Trophoblast cell (in vitro differentiated cells and primary cell): Measurements from ENCODE around the gene KIAA1549.

Experiments used
- DNase-seq, 2 donors: peaks; one replicate each; pipeline ENCODE4 v3.0.0-alpha.2; 2016
- H2AFZ ChIP-seq: 2 replicates; pipeline ENCODE4 v1.6.1; 2013; ENCODE audit warnings: low read length, moderate library complexity, mild to moderate bottlenecking; ENCODE audit not compliant: insufficient read depth, poor library complexity
- H2AK5ac ChIP-seq: 2 replicates; pipeline ENCODE4 v1.6.1; 2013; ENCODE audit warnings: mild to moderate bottlenecking, low read length
- H2BK120ac ChIP-seq: 2 replicates; pipeline ENCODE4 v1.6.1; 2013; ENCODE audit warnings: low read length, mild to moderate bottlenecking, moderate library complexity; ENCODE audit not compliant: insufficient read depth, poor library complexity
- H2BK12ac ChIP-seq: 2 replicates; pipeline ENCODE4 v1.6.1; 2013; ENCODE audit warnings: mild to moderate bottlenecking, low read length, moderate library complexity
- H2BK5ac ChIP-seq: 2 replicates; pipeline ENCODE4 v1.6.1; 2013; ENCODE audit warnings: low read length, low read depth, moderate library complexity, mild to moderate bottlenecking; ENCODE audit not compliant: poor library complexity
- H3K14ac ChIP-seq: 2 replicates; pipeline ENCODE4 v1.6.1; 2013; ENCODE audit warnings: mild to moderate bottlenecking, low read length
- H3K18ac ChIP-seq: 2 replicates; pipeline ENCODE4 v1.6.1; 2013; ENCODE audit warnings: mild to moderate bottlenecking, low read length
- H3K23ac ChIP-seq: 2 replicates; pipeline ENCODE4 v1.6.1; 2013; ENCODE audit warnings: low read length
- H3K27ac ChIP-seq: 2 replicates; pipeline ENCODE4 v1.5.1; 2013; ENCODE audit warnings: low read depth, mild to moderate bottlenecking, inconsistent platforms, low read length, moderate library complexity
- H3K27me3 ChIP-seq: 2 replicates; pipeline ENCODE4 v1.6.1; 2013; ENCODE audit warnings: inconsistent platforms, mild to moderate bottlenecking, low read length, moderate library complexity; ENCODE audit not compliant: insufficient read depth
- H3K36me3 ChIP-seq, 2 experiments: 1 replicate in 1 of 2; 2 replicates in 1 of 2; pipeline ENCODE4 v1.6.1; 2013; ENCODE audit warnings: low read length in 2 of 2, mild to moderate bottlenecking in 2 of 2, moderate library complexity in 1 of 2; ENCODE audit not compliant: insufficient read depth in 2 of 2, control insufficient read depth in 1 of 2
- H3K4ac ChIP-seq: 2 replicates; pipeline ENCODE4 v1.6.1; 2013; ENCODE audit warnings: low read depth, mild to moderate bottlenecking, low read length, moderate library complexity
- H3K4me1 ChIP-seq, 2 experiments: 1 replicate in 1 of 2; 2 replicates in 1 of 2; pipeline ENCODE4 v1.6.1; 2013; ENCODE audit warnings: low read length in 2 of 2, mild to moderate bottlenecking in 2 of 2, moderate library complexity in 1 of 2; ENCODE audit not compliant: insufficient read depth in 2 of 2, control insufficient read depth in 1 of 2
- H3K4me2 ChIP-seq: 2 replicates; pipeline ENCODE4 v1.6.1; 2013; ENCODE audit warnings: inconsistent platforms, mild to moderate bottlenecking, low read length, moderate library complexity
- H3K4me3 ChIP-seq: 2 replicates; pipeline ENCODE4 v1.5.1; 2013; ENCODE audit warnings: mild to moderate bottlenecking, low read depth, low read length, inconsistent platforms
- H3K79me1 ChIP-seq: one replicate; pipeline ENCODE4 v1.6.1; 2013; ENCODE audit warnings: low read length
- H3K79me2 ChIP-seq: 2 replicates; pipeline ENCODE4 v1.6.1; 2013; ENCODE audit warnings: low read length, mild to moderate bottlenecking; ENCODE audit not compliant: control insufficient read depth, insufficient read depth, poor library complexity
- H3K9ac ChIP-seq: 2 replicates; pipeline ENCODE4 v1.6.1; 2013; ENCODE audit warnings: mild to moderate bottlenecking, low read length
- H3K9me3 ChIP-seq: 2 replicates; pipeline ENCODE4 v1.6.1; 2013; ENCODE audit warnings: low read depth, mild to moderate bottlenecking, control low read depth, inconsistent platforms, low read length; ENCODE audit not compliant: insufficient read depth
- H4K12ac ChIP-seq: 2 replicates; pipeline ENCODE4 v1.6.1; 2013; ENCODE audit warnings: low read depth, mild to moderate bottlenecking, low read length, moderate library complexity
- H4K8ac ChIP-seq: 2 replicates; pipeline ENCODE4 v1.6.1; 2013; ENCODE audit warnings: low read depth, mild to moderate bottlenecking, low read length, moderate library complexity
- H4K91ac ChIP-seq: one replicate; pipeline ENCODE4 v1.6.1; 2013; ENCODE audit warnings: low read depth, mild to moderate bottlenecking, low read length, moderate library complexity
- WGBS: extraction: QIAGEN DNeasy Blood & Tissue Kit; methylation state at CpG from one replicate; pipeline ENCODE4 v1.1.7; 2013; ENCODE audit warnings: missing lambda C conversion rate; ENCODE audit not compliant: insufficient read length, insufficient coverage; ENCODE audit errors: extremely low coverage; 5-methylcytosine and 5-hydroxymethylcytosine counted together

KIAA1549 gene

DNA sequence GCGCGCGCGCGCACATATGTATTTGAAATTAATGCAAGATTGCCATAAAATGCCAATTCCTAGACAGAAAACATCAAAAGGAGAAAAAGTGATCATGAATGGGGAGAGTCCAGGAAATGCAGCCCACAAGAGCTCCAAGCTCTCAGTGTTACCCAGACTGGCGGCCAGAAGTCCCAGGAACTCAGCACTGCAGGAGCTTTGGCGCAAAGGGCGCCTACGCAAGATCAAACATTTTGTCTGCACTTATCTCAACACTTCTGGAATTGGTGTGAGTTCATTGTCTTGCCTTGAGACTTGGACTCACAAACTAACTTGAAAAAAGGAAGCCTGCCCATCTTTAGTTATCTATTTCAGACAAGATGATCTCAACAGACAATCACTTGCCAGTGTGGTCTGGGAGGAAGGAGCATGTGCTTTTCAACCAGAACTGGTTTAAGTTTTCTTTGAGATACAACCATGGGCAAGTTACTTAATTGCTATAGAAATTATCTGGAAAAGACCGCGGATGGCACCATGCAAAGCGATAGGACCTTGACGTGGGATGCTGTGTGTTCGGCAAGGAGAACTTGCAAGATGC lies 77.2 kb downstream of the KIAA1549 start:
- Histone ChIP-seq H3K4me3 (no peak overlapping the region), H3K18ac (no peak overlapping the region), H3K9ac (no peak overlapping the region), H3K4me1 (no peaks in the 10 kb centered on the region), H3K36me3 (peaks cover 18 to 32% of the 10 kb centered on the region in 2 experiments), H4K91ac (no peak overlapping the region), H2BK12ac (no peak overlapping the region), H3K4me2 (no peak overlapping the region), H3K79me1 (no peaks in the 10 kb centered on the region), H3K9me3 (no peaks in the 10 kb centered on the region), H3K27me3 (no peaks in the 10 kb centered on the region), H3K14ac (no peak overlapping the region), H3K79me2 (no peaks in the 10 kb centered on the region), H4K8ac (no peak overlapping the region), H3K27ac (no peak overlapping the region), H3K4ac (no peak overlapping the region), H2BK5ac (no peak overlapping the region), H2AK5ac (no peak overlapping the region), H2AFZ (no peak overlapping the region), H3K23ac (no peak overlapping the region), H4K12ac (no peak overlapping the region), H2BK120ac (no peak overlapping the region)
- no peak for DNase-seq
- no CpG with 5 or more reads among the region's 14 CpGs for WGBS

DNA sequence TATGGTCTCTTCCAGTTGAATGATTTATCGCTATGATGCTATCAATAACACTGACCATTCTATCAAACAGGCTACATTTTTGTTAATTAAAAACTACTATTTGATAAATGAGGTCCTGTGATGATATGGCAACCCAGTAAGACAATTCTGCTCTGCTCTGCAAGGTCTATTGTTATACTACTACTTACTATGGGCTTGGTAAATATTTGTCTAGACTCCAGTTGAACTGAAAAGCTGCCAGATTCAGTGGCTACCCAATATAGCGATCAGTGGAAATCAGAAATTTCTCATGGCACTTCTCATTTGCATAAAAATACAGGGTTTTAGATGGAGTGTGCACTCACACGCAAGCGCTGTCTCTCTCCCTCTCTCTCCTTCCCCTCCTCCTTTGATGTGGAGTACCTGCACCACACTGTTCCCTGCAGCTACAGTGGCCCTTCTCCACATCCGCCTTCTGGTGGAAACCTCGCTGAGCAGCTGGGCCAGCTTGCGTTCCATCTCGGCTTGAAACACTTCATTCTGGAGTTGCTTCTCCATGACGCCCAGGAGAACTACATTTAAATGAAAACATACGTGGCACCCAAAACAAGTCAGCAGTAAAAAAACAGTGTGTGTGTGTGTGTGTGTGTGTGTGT lies 77.9 kb downstream of the KIAA1549 start:
- Histone ChIP-seq H4K12ac (no peak overlapping the region), H3K4me1 (no peaks in the 10 kb centered on the region), H3K14ac (no peak overlapping the region), H4K91ac (no peak overlapping the region), H3K23ac (no peak overlapping the region), H3K27ac (no peak overlapping the region), H2AFZ (no peak overlapping the region), H2BK5ac (no peak overlapping the region), H3K27me3 (no peaks in the 10 kb centered on the region), H3K4me2 (no peak overlapping the region), H3K9ac (no peak overlapping the region), H3K18ac (no peak overlapping the region), H3K79me2 (no peaks in the 10 kb centered on the region), H3K36me3 (peaks cover 18 to 32% of the 10 kb centered on the region in 2 experiments), H2BK120ac (no peak overlapping the region), H3K79me1 (no peaks in the 10 kb centered on the region), H2AK5ac (no peak overlapping the region), H4K8ac (no peak overlapping the region), H3K9me3 (no peaks in the 10 kb centered on the region), H3K4ac (no peak overlapping the region), H3K4me3 (no peak overlapping the region), H2BK12ac (no peak overlapping the region)
- WGBS, result no CpG with 5 or more reads among the region's 10 CpGs
- DNase-seq, result no peak

DNA sequence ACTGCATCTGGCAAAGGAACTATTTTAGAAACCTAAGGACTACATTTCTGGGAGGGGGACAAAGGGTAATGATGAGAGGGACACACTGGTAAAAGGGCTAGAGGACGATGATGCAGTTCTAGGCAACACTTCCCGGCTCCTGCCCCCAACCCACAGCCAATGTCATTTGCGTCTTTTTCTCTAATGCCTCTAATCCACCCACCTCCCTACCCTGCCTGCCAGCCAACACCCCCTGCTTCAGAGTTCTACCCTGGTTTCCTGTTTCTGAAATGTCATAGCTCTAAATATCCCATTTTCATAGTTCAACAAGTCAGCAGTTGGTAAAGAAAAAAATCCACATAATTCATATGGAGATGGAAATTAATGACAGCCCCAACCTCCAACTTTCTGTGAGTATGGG lies 79.0 kb downstream of the KIAA1549 start:
- no peak overlapping the region for H2BK12ac ChIP-seq
- H3K27me3 ChIP-seq, result no peaks in the 10 kb centered on the region
- no peaks in the 10 kb centered on the region for H3K9me3 ChIP-seq
- no peak overlapping the region for H3K9ac ChIP-seq
- H3K27ac ChIP-seq, result no peak overlapping the region
- no peak overlapping the region for H2BK120ac ChIP-seq
- H4K8ac ChIP-seq, result no peak overlapping the region
- H3K4me2 ChIP-seq, result no peak overlapping the region
- no peak overlapping the region for H2AK5ac ChIP-seq
- H3K18ac ChIP-seq, result no peak overlapping the region
- H4K91ac ChIP-seq, result no peak overlapping the region
- no peaks in the 10 kb centered on the region for H3K4me1 ChIP-seq
- H2BK5ac ChIP-seq, result no peak overlapping the region
- no peaks in the 10 kb centered on the region for H3K79me2 ChIP-seq
- no peak overlapping the region for H4K12ac ChIP-seq
- H2AFZ ChIP-seq, result no peak overlapping the region
- H3K14ac ChIP-seq, result no peak overlapping the region
- DNase-seq, result no peak
- peaks cover 20 to 28% of the 10 kb centered on the region in 2 experiments for H3K36me3 ChIP-seq
- no peak overlapping the region for H3K4me3 ChIP-seq
- no peak overlapping the region for H3K4ac ChIP-seq
- H3K79me1 ChIP-seq, result no peaks in the 10 kb centered on the region
- no CpG with 5 or more reads among the region's 3 CpGs for WGBS
- H3K23ac ChIP-seq, result no peak overlapping the region

DNA sequence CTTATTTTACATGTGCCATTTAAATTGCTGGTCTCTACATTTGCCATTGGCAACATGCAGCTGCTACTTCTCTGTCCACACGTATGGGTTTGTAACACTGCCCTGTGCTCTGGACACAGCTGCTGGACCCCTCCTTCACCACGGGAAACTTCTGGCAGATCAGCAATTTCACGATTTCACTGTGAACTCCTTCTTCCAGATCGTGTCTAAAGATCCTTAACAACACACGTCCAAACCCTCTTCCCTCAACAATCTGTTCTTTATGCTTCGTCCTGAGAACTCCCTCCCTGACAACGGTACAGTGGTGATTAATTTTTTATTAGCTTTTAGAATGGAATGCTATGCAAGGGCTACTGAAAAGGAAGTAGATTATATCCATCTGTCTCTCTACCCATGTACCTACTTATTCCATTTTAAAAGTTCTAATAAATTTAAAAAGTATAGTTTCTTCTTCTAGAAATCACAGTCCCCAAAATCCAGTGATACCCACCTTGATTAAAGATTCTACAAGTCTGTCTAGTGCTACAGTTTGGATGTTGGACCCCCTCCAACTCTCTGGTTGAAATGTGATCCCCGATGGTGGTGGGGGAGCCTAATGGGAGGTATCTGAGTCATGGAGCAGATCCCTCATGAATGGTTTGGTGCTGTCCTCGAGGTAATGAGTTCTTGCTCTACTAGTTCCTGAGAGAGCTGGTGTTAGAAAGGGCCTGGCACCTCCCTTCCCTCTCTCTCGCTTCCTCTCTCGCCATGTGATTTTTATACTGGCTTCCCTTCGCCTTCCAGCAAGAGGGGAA lies 81.0 kb downstream of the KIAA1549 start:
- 100% methylated on average over 3 of the region's 12 CpGs for WGBS

More for the DNA sequence above, 81.0 kb downstream of the KIAA1549 start:
- H3K4me2 ChIP-seq, result no peak overlapping the region
- no peaks in the 10 kb centered on the region for H3K79me2 ChIP-seq
- H3K18ac ChIP-seq, result no peak overlapping the region
- H3K36me3 ChIP-seq, result peaks cover 19 to 23% of the 10 kb centered on the region in 2 experiments
- no peak overlapping the region for H2BK120ac ChIP-seq
- H3K27me3 ChIP-seq, result no peaks in the 10 kb centered on the region
- H3K27ac ChIP-seq, result no peak overlapping the region
- H3K9me3 ChIP-seq, result no peaks in the 10 kb centered on the region
- no peak overlapping the region for H3K4me3 ChIP-seq
- H3K9ac ChIP-seq, result no peak overlapping the region
- H3K79me1 ChIP-seq, result no peaks in the 10 kb centered on the region
- H2AFZ ChIP-seq, result no peak overlapping the region
- H4K8ac ChIP-seq, result no peak overlapping the region
- DNase-seq, result no peak
- H4K12ac ChIP-seq, result no peak overlapping the region
- no peak overlapping the region for H2BK12ac ChIP-seq
- no peak overlapping the region for H3K14ac ChIP-seq
- H3K4ac ChIP-seq, result no peak overlapping the region
- no peak overlapping the region for H4K91ac ChIP-seq
- no peaks in the 10 kb centered on the region for H3K4me1 ChIP-seq
- H2AK5ac ChIP-seq, result no peak overlapping the region
- no peak overlapping the region for H2BK5ac ChIP-seq
- H3K23ac ChIP-seq, result no peak overlapping the region
